ENCODE results near the gene PDE4D. TPM values are rescaled to one million over a fixed set of nuclear protein-coding genes. Genes with fewer than 3 reads are reported as not detected.
"Not testable (repeated sequence)": the region's sequence is repeated elsewhere in the genome, so short reads cannot be mapped to it uniquely, and the experiment has no call there.

The PDE4D gene
- total RNA-seq, 1 donor: 12.7 TPM

- no peak for DNase-seq (ENCODE audit: low read depth)
- no peak overlapping the region for H3K4me3 ChIP-seq (ENCODE audit: low read depth, low read length)
- no peak for TF ChIP-seq CTCF (IDR thresholded peaks at IDR 0.05; ENCODE audit: insufficient read depth, low read length)
Observed at GRCh38 chr5:59579824-59580167, 313.7 kb downstream of the PDE4D start.

- H3K4me3 ChIP-seq (ENCODE audit: low read depth, low read length): no peak overlapping the region
- no peak for DNase-seq (ENCODE audit: low read depth)
- no peak for TF ChIP-seq CTCF (IDR thresholded peaks at IDR 0.05; ENCODE audit: insufficient read depth, low read length)
Observed at GRCh38 chr5:59579101-59579823, 314.3 kb downstream of the PDE4D start.

GRCh38 chr5:59577485-59577884 is 316.0 kb downstream of the PDE4D start:
- no peak for DNase-seq (ENCODE audit: low read depth)
- TF ChIP-seq CTCF (IDR thresholded peaks at IDR 0.05; ENCODE audit: insufficient read depth, low read length): no peak
- H3K4me3 ChIP-seq (ENCODE audit: low read depth, low read length): no peak overlapping the region

- no peak overlapping the region for H3K4me3 ChIP-seq (ENCODE audit: low read depth, low read length)
- no peak for TF ChIP-seq CTCF (IDR thresholded peaks at IDR 0.05; ENCODE audit: insufficient read depth, low read length)
- no peak for DNase-seq (ENCODE audit: low read depth)
Observed at GRCh38 chr5:59575648-59576445, 317.7 kb downstream of the PDE4D start.

- DNase-seq (ENCODE audit: low read depth): not testable (repeated sequence)
Observed at GRCh38 chr5:59573509-59573908, 320.0 kb downstream of the PDE4D start.

GRCh38 chr5:59571067-59571466 is 322.5 kb downstream of the PDE4D start:
- no peak for TF ChIP-seq CTCF (IDR thresholded peaks at IDR 0.05; ENCODE audit: insufficient read depth, low read length)
- no peak for DNase-seq (ENCODE audit: low read depth)
- no peak overlapping the region for H3K4me3 ChIP-seq (ENCODE audit: low read depth, low read length)

More at GRCh38 chr5:59573509-59573908, 320.0 kb downstream of the PDE4D start:
- H3K4me3 ChIP-seq (ENCODE audit: low read depth, low read length): not testable (repeated sequence)

GRCh38 chr5:59569608-59570334 is 323.8 kb downstream of the PDE4D start:
- no peak for TF ChIP-seq CTCF (IDR thresholded peaks at IDR 0.05; ENCODE audit: insufficient read depth, low read length)
- H3K4me3 ChIP-seq (ENCODE audit: low read depth, low read length): no peak overlapping the region
- DNase-seq (ENCODE audit: low read depth): no peak

All from fibroblast of the aortic adventitia (primary cell).